ENCODE results near the gene NEDD4L.

NEDD4L gene

GRCh38 chr18:58118536-58118935 is 74.5 kb downstream of the NEDD4L start:
- DNase-seq (ENCODE audit: low read depth): no peak

- no peak for DNase-seq (ENCODE audit: low read depth)
These were observed 75.8 kb downstream of the NEDD4L start for GRCh38 chr18:58119819-58120218.

DNA sequence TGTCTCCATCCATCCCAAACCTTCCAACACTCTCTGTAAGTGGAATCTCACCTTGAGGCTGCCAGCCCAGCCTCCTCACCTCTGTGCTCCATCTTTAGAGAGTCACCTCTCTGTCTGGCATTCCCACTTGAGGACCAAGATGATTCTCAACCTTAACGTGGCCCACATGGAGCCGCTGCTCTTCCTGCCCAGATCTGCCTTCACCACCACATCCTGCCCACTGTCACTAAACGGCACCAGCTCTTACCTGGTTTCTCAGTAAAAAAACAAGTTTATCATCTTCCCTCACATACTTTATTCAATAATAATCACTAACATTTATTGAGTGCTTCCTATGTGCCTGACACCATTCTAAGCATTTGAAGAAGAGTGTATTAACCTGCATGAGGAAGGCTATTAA is 80.4 kb downstream of the NEDD4L start:
- DNase-seq (ENCODE audit: low read depth): no peak

DNA sequence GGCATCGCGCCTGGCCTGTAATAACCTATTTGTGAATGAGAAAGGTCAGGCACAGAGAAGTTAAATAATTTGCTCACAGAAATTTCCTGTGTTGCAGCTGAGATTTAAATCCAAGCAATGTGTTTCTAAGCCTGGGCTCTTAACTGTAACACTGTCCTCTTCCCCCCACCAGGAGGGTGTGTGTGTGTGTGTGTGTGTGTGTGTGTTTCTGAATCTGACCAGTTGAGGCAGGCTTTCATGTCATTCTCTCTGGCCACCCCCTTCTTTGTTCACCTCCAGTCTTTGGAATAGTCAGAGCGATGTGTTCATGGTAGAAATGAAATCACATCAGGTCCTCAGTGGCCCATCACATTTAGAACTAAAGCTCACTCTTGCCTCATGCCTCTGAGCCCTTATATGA is 81.2 kb downstream of the NEDD4L start:
- peak; percentile 18 for DNase-seq (ENCODE audit: low read depth)

GRCh38 chr18:58125756-58126155 is 81.7 kb downstream of the NEDD4L start:
- DNase-seq (ENCODE audit: low read depth): no peak

GRCh38 chr18:58128381-58129374 is 84.7 kb downstream of the NEDD4L start:
- no peak for DNase-seq (ENCODE audit: low read depth)

GRCh38 chr18:58132595-58133261 is 88.7 kb downstream of the NEDD4L start:
- no peak for DNase-seq (ENCODE audit: low read depth)

DNA sequence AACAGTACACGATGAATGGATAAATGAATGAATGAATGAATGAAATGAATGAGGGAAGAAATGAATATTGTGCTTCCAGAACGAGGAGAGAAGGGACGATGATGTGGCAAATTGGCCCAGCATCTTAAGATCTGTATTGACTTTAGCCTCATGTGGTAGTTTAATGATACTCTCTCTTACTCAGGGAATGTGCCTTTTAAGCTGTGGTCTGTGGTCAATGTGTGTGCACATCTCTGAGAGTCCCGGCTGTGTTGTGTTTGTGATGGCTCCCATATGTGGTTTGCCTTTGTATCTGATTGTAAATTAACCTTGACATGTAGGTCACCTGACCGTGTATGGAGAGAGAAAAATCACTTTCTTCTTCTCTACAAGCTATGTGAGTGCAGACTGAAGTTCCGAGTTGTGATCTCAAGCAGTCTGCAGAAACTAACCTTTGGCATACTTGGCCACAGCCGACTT is 91.2 kb downstream of the NEDD4L start:
- DNase-seq (ENCODE audit: low read depth): peak; percentile 68

- peak; percentile 80 for DNase-seq (ENCODE audit: low read depth)
These were observed 91.8 kb downstream of the NEDD4L start for GRCh38 chr18:58135701-58136331.

DNA sequence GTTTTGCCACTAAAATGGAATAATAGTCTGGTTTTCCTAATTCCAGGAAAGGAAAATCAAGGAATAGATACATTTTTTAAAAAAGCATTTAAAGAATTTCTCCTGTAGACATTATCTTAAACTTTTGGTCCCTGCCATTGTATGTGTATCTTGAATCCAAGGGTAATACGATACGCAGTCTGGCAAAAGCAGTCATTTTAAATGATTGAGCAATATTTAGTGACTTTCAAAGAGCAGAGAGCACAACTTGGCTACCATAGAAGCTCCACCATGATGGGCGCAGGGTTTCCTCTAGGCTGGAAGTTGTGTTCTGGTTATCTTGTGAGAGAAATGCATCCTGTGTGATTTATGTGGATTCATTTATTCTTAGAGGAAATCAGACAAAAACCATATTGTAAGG is 92.9 kb downstream of the NEDD4L start:
- DNase-seq (ENCODE audit: low read depth): no peak

DNA sequence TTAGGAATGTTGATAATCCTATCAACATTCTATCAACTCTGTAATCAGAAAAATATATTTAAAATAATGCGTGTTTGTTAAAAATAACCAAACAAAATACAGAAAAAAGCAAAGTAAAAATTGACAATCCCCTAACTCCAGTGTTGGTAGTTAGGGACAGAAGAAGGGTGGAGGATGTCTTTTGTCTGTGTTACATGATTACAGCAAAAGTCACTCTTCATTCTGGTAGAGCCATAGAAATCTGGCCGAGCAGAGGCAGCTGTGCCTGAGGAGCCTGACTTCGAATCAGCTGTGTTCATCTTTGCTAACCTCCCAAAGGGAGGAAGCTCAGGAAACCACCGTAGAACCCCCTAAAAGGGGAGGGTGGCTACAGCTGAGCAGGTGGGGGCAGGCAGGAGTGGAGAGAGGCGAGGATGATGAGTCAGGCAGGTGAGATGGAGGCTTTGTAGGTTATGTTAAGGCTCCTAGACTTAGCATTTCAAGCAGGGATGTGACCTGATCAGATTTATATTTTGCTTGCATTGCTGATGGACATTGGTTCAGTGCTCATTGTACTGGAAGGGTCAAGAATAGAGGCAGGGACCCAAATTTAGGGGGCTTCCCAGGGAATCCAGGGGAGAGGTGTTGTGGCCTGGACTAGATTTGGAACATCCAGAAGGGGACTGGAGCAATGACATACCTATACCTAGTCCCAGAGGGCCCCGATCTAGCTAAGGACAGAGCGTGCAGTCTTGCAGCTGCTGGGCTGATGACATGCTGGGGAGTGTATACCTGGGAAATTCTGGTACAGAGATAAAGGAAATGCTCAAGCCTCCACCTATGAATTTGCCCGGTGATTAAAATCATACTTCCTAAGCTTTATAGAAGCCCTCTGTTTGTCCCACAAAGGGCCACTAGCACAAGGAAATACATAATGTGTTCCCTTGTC is 95.7 kb downstream of the NEDD4L start:
- no peak for DNase-seq (ENCODE audit: low read depth)

DNA sequence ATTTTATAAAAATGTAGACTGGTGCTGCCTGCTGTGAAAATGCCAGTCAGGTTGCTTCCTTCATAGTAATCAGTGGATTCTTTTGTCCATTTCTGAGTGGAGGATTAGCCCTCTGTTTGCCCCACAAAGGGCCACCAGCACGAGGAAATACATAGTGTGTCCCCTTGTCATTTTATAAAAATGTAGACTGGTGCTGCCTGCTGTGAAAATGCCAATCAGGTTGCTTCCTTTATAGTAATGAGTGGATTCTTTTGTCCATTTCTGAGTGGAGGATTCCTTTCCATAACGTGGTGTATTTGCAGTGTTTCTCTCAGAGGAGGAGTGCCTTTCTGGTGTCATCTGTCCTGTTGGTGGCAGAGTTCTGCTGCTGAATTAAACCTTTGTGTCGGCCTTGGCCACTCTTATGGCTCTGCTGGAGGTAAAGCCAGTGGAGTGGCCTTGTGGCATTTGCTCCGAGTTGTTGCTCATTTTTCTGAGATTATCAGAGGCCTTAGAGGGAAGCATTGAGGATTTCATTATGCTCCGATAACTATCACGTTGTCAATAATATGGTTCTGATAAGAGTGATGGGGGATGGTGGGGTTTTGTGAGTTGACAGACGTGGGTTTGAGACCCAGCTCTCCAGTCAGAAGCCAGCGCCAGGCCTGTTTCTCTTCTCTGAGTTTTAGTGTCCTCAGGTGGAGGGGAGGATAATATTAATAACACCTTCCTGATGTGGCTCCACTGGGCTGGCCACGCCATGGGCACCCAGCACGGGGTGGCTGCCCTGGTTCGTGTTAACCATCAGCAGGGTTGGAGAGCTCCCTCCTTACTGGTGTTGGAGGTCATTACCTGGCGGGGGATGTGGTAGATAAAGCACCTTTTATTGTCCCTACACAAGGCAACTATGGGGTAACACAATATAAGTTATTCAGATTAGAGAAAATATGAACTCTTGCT is 96.6 kb downstream of the NEDD4L start:
- no peak for DNase-seq (ENCODE audit: low read depth)

- no peak for DNase-seq (ENCODE audit: low read depth)
These were observed 99.4 kb downstream of the NEDD4L start for GRCh38 chr18:58143386-58143785.

DNA sequence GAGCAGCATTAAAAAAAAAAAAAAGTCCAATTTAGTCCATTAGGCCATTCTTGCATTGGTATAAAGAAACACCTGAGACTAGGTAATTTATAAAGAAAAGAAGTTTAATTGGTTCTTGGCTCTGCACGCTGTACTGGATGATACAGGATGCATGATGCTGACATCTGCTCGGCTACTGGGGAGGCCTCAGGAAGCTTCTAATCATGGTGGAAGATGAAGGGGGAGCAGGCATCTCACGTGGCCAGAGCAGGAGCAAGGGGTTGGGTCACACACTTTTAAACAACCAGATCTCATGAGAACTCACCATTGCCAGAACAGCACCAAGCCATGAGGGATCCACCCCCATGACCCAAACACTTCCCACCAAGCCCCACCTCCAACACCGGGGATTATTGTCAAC is 100.1 kb downstream of the NEDD4L start:
- DNase-seq (ENCODE audit: low read depth): no peak

GRCh38 chr18:58144671-58145285 is 100.8 kb downstream of the NEDD4L start:
- no peak for DNase-seq (ENCODE audit: low read depth)

DNA sequence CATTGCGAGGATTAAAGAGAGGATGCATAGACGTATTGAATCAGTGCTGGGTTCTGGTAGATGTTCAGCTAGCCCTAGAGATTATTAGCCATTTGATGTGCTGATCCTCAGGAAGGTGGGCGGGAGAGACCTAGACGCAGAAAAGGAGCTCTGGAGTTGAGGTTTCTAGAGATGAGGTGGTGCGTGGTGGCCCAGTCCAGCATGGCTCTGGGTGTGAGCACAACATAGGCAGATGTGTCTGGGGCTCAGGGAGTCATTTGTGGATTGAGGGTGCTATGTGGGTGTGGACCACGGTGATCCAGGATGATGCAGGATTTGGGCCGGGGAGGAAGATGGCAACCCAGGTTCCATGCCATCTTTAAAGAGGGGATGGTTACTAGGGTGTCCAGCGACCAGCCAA is 102.1 kb downstream of the NEDD4L start:
- no peak for DNase-seq (ENCODE audit: low read depth)

- DNase-seq (ENCODE audit: low read depth): no peak
These were observed 105.0 kb downstream of the NEDD4L start for GRCh38 chr18:58148954-58149471.

GRCh38 chr18:58150772-58151171 is 106.7 kb downstream of the NEDD4L start:
- DNase-seq (ENCODE audit: low read depth): no peak

DNA sequence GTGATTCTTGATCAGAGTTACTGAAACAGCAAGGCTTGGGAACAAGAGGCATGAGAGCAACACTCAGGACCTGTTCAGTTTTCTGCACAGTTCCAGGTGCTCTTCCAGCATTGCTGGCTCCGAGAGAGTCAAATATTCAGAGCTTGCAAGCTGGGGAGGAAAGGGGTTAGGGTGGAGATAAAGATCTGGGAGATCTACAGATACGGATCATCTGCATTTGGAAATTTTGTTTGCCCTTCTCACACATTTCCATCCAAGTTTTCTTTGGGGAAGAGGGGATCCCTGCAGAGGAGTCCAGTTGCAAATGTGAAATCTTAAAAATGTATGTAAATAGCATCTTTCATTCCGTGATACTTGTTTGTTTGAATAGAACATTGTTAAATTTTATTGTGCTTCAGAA is 108.2 kb downstream of the NEDD4L start:
- DNase-seq (ENCODE audit: low read depth): no peak

DNA sequence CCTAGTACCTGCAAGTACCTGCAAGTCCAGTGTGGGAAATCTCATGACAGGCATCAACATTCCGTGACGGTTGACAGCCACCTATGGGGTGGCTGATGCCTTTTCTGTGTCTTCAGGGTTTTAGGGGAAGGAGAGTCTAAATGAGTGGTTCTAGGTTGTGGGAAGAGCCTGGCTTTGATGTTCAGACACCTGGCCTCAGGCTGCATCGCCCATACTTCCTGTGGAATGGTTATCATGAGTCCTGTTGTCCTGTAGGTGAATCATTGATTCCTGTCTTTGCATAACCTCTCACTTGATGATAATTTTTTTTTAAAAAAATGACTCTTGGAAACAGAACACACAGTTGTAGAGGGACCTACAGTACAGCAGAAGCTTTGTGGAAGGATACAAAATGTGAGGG is 108.9 kb downstream of the NEDD4L start:
- DNase-seq (ENCODE audit: low read depth): no peak

Measured in ELR (cell line).